Upper lobe of left lung (tissue), 4 donors: ENCODE measurements around the gene YKT6.

Experiments used
- CTCF ChIP-seq, 6 experiments: fragments of 450-650 bp in 4 of 6; fragments of 200-600 bp in 2 of 6; sonication (generic) in 2 of 6; IDR thresholded peaks; one replicate each; pipeline ENCODE4 v1.5.1; 2016 to 2019; ENCODE audit warnings: antibody characterized with exemption in 6 of 6
- EP300 ChIP-seq, 4 donors: sonication (generic); formaldehyde crosslinking; IDR thresholded peaks; one replicate each; pipeline ENCODE4 v1.5.1; 2017; ENCODE audit warnings: antibody characterized with exemption in 4 of 4, control low read depth in 2 of 4
- POLR2A ChIP-seq, 4 donors: fragments of 450-650 bp; IDR thresholded peaks; one replicate each; pipeline ENCODE4 v1.5.1; 2016 to 2017; ENCODE audit warnings: antibody characterized with exemption in 4 of 4, mild to moderate bottlenecking in 2 of 4

- TF ChIP-seq CTCF (IDR thresholded peaks at IDR 0.05) (no peak), POLR2A (IDR thresholded peaks at IDR 0.05) (no peak), EP300 (IDR thresholded peaks at IDR 0.05) (no peak)
Measured at GRCh38 chr7:44213877-44214388, 13.2 kb downstream of the YKT6 start.
